ENCODE data around the gene SBF2.

The SBF2 gene

GRCh38 chr11:9868641-9869040 lies 425.4 kb downstream of the SBF2 start:
- Histone ChIP-seq H3K4me1 (ENCODE audit: control insufficient read depth, insufficient read depth, low read length) (no peaks in the 10 kb centered on the region), H3K9ac (ENCODE audit: low read length) (no peak overlapping the region), H3K27me3 (ENCODE audit: control insufficient read depth, insufficient read depth, low read length) (no peaks in the 10 kb centered on the region), H3K36me3 (ENCODE audit: control insufficient read depth, insufficient read depth, low read length) (no peaks in the 10 kb centered on the region), H3K4me3 (ENCODE audit: low read length) (no peak overlapping the region), H3K9me3 (ENCODE audit: control insufficient read depth, low read length) (no peaks in the 10 kb centered on the region)

DNA sequence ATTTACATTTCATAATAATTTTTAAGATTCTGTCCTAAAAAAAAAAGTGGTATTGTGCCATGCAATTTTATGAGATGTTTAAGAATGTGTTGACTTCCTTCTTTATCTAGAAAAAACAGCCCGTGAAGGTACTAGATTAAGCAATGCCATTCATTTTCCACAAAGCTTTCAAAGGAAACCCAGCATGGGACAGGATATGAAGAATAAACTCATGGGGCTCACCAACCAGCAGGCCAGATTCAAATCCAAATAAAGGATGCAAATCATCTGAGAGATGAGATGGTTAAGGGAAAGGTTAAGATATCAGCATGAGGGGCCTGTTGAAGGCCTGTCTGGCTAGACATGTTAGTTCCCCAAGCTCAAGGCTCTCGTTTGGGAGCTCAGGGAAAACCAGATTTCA lies 431.0 kb downstream of the SBF2 start:
- no peaks in the 10 kb centered on the region for H3K36me3 ChIP-seq (ENCODE audit: control insufficient read depth, insufficient read depth, low read length)
- H3K4me1 ChIP-seq (ENCODE audit: control insufficient read depth, insufficient read depth, low read length): peaks cover 12% of the 10 kb centered on the region
- H3K4me3 ChIP-seq (ENCODE audit: low read length): no peak overlapping the region
- H3K9ac ChIP-seq (ENCODE audit: low read length): no peak overlapping the region
- no peaks in the 10 kb centered on the region for H3K27me3 ChIP-seq (ENCODE audit: control insufficient read depth, insufficient read depth, low read length)
- H3K9me3 ChIP-seq (ENCODE audit: control insufficient read depth, low read length): no peaks in the 10 kb centered on the region

GRCh38 chr11:9861860-9862725 lies 431.9 kb downstream of the SBF2 start:
- Histone ChIP-seq H3K9ac (ENCODE audit: low read length) (no peak overlapping the region), H3K36me3 (ENCODE audit: control insufficient read depth, insufficient read depth, low read length) (no peaks in the 10 kb centered on the region), H3K4me1 (ENCODE audit: control insufficient read depth, insufficient read depth, low read length) (peaks cover 12% of the 10 kb centered on the region), H3K9me3 (ENCODE audit: control insufficient read depth, low read length) (no peaks in the 10 kb centered on the region), H3K4me3 (ENCODE audit: low read length) (no peak overlapping the region), H3K27me3 (ENCODE audit: control insufficient read depth, insufficient read depth, low read length) (no peaks in the 10 kb centered on the region)

- H3K4me3 ChIP-seq (ENCODE audit: low read length): no peak overlapping the region
- H3K36me3 ChIP-seq (ENCODE audit: control insufficient read depth, insufficient read depth, low read length): no peaks in the 10 kb centered on the region
- H3K9ac ChIP-seq (ENCODE audit: low read length): no peak overlapping the region
- H3K4me1 ChIP-seq (ENCODE audit: control insufficient read depth, insufficient read depth, low read length): peaks cover 12% of the 10 kb centered on the region
- H3K9me3 ChIP-seq (ENCODE audit: control insufficient read depth, low read length): no peaks in the 10 kb centered on the region
- H3K27me3 ChIP-seq (ENCODE audit: control insufficient read depth, insufficient read depth, low read length): no peaks in the 10 kb centered on the region
Measured at GRCh38 chr11:9859554-9860305, 434.3 kb downstream of the SBF2 start.

DNA sequence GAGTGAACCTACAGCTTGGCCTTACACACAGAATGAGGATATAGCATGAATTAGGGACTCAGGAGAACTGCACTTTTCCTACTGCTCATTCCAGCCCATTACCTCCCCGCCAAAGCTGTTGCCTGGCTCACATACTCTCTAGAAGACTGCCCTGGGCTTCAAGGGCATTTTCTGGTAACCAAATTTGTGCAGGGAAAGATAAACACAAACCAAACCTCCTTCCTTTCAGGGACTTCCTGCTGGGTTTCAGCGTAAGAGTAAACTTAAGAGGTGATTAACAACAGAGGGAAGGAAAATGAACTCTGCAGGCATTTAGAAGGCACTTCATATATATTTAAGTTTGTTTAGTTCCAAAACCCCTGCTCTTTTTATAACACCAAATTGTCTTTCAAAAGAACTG lies 435.2 kb downstream of the SBF2 start:
- Histone ChIP-seq H3K27me3 (ENCODE audit: control insufficient read depth, insufficient read depth, low read length) (no peaks in the 10 kb centered on the region), H3K4me3 (ENCODE audit: low read length) (no peak overlapping the region), H3K9ac (ENCODE audit: low read length) (no peak overlapping the region)

GRCh38 chr11:9858218-9858617 lies 435.8 kb downstream of the SBF2 start:
- H3K9me3 ChIP-seq (ENCODE audit: control insufficient read depth, low read length): no peaks in the 10 kb centered on the region
- H3K4me1 ChIP-seq (ENCODE audit: control insufficient read depth, insufficient read depth, low read length): peaks cover 19% of the 10 kb centered on the region

More for the DNA sequence above, 435.2 kb downstream of the SBF2 start:
- Histone ChIP-seq H3K9me3 (ENCODE audit: control insufficient read depth, low read length) (no peaks in the 10 kb centered on the region), H3K36me3 (ENCODE audit: control insufficient read depth, insufficient read depth, low read length) (no peaks in the 10 kb centered on the region), H3K4me1 (ENCODE audit: control insufficient read depth, insufficient read depth, low read length) (peaks cover 17% of the 10 kb centered on the region)

GRCh38 chr11:9855579-9856287 lies 438.3 kb downstream of the SBF2 start:
- Histone ChIP-seq H3K4me1 (ENCODE audit: control insufficient read depth, insufficient read depth, low read length) (peaks cover 19% of the 10 kb centered on the region), H3K36me3 (ENCODE audit: control insufficient read depth, insufficient read depth, low read length) (no peaks in the 10 kb centered on the region), H3K9me3 (ENCODE audit: control insufficient read depth, low read length) (no peaks in the 10 kb centered on the region), H3K27me3 (ENCODE audit: control insufficient read depth, insufficient read depth, low read length) (no peaks in the 10 kb centered on the region), H3K4me3 (ENCODE audit: low read length) (no peak overlapping the region), H3K9ac (ENCODE audit: low read length) (no peak overlapping the region)

More at GRCh38 chr11:9858218-9858617, 435.8 kb downstream of the SBF2 start:
- H3K9ac ChIP-seq (ENCODE audit: low read length): no peak overlapping the region
- no peak overlapping the region for H3K4me3 ChIP-seq (ENCODE audit: low read length)
- H3K36me3 ChIP-seq (ENCODE audit: control insufficient read depth, insufficient read depth, low read length): no peaks in the 10 kb centered on the region
- no peaks in the 10 kb centered on the region for H3K27me3 ChIP-seq (ENCODE audit: control insufficient read depth, insufficient read depth, low read length)

GRCh38 chr11:9853929-9854552 lies 440.0 kb downstream of the SBF2 start:
- Histone ChIP-seq H3K4me1 (ENCODE audit: control insufficient read depth, insufficient read depth, low read length) (peaks cover 18% of the 10 kb centered on the region), H3K9ac (ENCODE audit: low read length) (no peak overlapping the region), H3K9me3 (ENCODE audit: control insufficient read depth, low read length) (no peaks in the 10 kb centered on the region), H3K4me3 (ENCODE audit: low read length) (no peak overlapping the region), H3K36me3 (ENCODE audit: control insufficient read depth, insufficient read depth, low read length) (no peaks in the 10 kb centered on the region), H3K27me3 (ENCODE audit: control insufficient read depth, insufficient read depth, low read length) (no peaks in the 10 kb centered on the region)

DNA sequence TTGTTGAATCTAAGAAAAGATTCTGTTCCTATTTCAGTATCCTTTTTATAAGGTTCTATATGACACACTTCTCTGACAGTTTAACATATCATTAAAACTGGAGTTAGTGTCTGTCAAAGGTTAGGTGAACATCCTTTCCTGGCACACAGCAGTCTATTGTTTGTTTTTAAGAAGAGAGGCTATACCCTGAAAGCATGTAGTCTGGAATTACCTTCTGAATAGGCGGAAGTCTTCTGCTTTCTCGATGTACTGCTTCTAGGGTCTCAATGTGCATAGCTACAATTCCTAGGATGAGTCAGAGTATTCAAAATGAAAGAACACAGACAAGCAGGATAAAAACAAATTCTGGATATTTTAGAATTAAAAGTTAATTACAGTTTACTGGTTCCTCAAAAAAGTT lies 441.6 kb downstream of the SBF2 start:
- H3K36me3 ChIP-seq (ENCODE audit: control insufficient read depth, insufficient read depth, low read length): no peaks in the 10 kb centered on the region
- H3K9ac ChIP-seq (ENCODE audit: low read length): no peak overlapping the region
- H3K4me1 ChIP-seq (ENCODE audit: control insufficient read depth, insufficient read depth, low read length): peaks cover 7% of the 10 kb centered on the region
- H3K9me3 ChIP-seq (ENCODE audit: control insufficient read depth, low read length): no peaks in the 10 kb centered on the region
- no peaks in the 10 kb centered on the region for H3K27me3 ChIP-seq (ENCODE audit: control insufficient read depth, insufficient read depth, low read length)
- no peak overlapping the region for H3K4me3 ChIP-seq (ENCODE audit: low read length)

- Histone ChIP-seq H3K36me3 (ENCODE audit: control insufficient read depth, insufficient read depth, low read length) (no peaks in the 10 kb centered on the region), H3K4me3 (ENCODE audit: low read length) (no peak overlapping the region), H3K4me1 (ENCODE audit: control insufficient read depth, insufficient read depth, low read length) (peaks cover 7% of the 10 kb centered on the region), H3K9ac (ENCODE audit: low read length) (no peak overlapping the region), H3K9me3 (ENCODE audit: control insufficient read depth, low read length) (no peaks in the 10 kb centered on the region), H3K27me3 (ENCODE audit: control insufficient read depth, insufficient read depth, low read length) (no peaks in the 10 kb centered on the region)
Measured at GRCh38 chr11:9851366-9851765, 442.7 kb downstream of the SBF2 start.

DNA sequence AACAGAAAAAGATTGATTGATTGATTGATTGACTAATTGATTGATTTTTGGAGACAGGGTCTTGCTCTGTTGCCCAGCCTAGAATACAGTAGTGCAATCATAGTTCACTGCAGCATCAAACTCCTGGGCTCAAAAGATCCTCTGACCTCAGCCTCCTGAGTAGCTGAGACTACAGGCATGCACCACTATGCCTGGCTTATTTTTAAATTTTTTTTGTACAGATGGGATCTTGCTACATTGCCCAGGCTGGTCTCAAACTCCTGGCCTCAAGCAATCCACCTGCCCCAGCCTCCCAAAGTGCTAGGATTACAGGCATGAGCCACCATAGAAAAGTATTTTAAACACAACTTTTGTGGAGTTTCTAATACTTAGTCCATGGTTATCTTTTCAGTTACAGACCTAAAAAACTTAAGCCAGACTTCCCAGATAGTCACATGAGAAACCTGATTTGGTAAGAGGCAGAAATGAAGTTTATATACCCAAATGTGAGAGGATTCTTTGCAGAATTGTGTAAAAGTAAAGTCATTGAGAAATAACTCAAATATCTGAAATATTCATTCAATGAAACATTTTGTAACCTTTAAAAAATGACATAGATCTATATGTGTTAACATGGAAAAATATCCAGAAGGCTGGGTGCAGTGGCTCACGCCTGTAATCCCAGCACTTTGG lies 443.7 kb downstream of the SBF2 start:
- H3K4me1 ChIP-seq (ENCODE audit: control insufficient read depth, insufficient read depth, low read length): peaks cover 7% of the 10 kb centered on the region
- no peaks in the 10 kb centered on the region for H3K36me3 ChIP-seq (ENCODE audit: control insufficient read depth, insufficient read depth, low read length)
- H3K9me3 ChIP-seq (ENCODE audit: control insufficient read depth, low read length): no peaks in the 10 kb centered on the region
- H3K9ac ChIP-seq (ENCODE audit: low read length): no peak overlapping the region
- no peaks in the 10 kb centered on the region for H3K27me3 ChIP-seq (ENCODE audit: control insufficient read depth, insufficient read depth, low read length)
- no peak overlapping the region for H3K4me3 ChIP-seq (ENCODE audit: low read length)
